Mucosa of descending colon (tissue), 3 donors: ENCODE measurements around the gene DCP2. TPM values are rescaled to one million over a fixed set of nuclear protein-coding genes. Genes with fewer than 3 reads are reported as not detected.

Experiments
- ATAC-seq: fragments of 200-7000 bp; cut with Tn5 transposase; one replicate; pipeline ENCODE4 v1.9.1; 2020; ENCODE audit warnings: mild to moderate bottlenecking, moderate library complexity
- DNase-seq, 3 donors: peaks; one replicate each; pipeline ENCODE4 v3.0.0-alpha.2; 2020
- H3K36me3 ChIP-seq: fragments of 200-600 bp; one replicate; pipeline ENCODE4 v1.8.0; 2021; ENCODE audit warnings: low read depth, mild to moderate bottlenecking
- H3K4me1 ChIP-seq: fragments of 200-600 bp; one replicate; pipeline ENCODE4 v1.8.0; 2021; ENCODE audit warnings: low read depth, mild to moderate bottlenecking
- H3K4me3 ChIP-seq: fragments of 200-600 bp; one replicate; pipeline ENCODE4 v1.8.0; 2021; ENCODE audit warnings: mild to moderate bottlenecking
- H3K9me3 ChIP-seq: fragments of 200-600 bp; one replicate; pipeline ENCODE4 v1.8.0; 2021; ENCODE audit warnings: mild to moderate bottlenecking
- CTCF ChIP-seq: fragments of 200-600 bp; IDR thresholded peaks from one replicate; pipeline ENCODE4 v1.8.0; 2022; ENCODE audit warnings: antibody characterized with exemption, mild to moderate bottlenecking
- intact Hi-C, 2 donors: fragments of 100-400 bp; cut with DNase I in 1 of 2; cut with micrococcal nuclease in 1 of 2; formaldehyde crosslinking; loops; one replicate each; pipeline versions ENCODE4 v1.11.0 to v1.11.1; 2022; cut with DNase I, micrococcal nuclease
- total RNA-seq, 3 donors: library from RNA; stranded (reverse); fragmentation: NEBNext Ultra II Directional in 2 of 3; extraction: Animal tissue kit (Norgen Biotek cat#: 25700) in 2 of 3; gene quantifications; one replicate each; pipeline versions ENCODE4 v1.2.1 to v1.2.4, GENCODE V29; 2021 to 2023
- donor health status: DM: no; HTN: no; CAD: no; lungs with moderate emphysema.
- donor health status: DM: no; HTN: no; CAD: no.
- donor health status: DM: no; HTN: yes; CAD: no.

The DCP2 gene
- total RNA-seq, 3 donors from 2014 or later, result 29.3 to 36.4 (median 35.4) TPM

- intact Hi-C loops, result no loop called here
- ATAC-seq (no peak), DNase-seq (no peak)
- Histone ChIP-seq H3K9me3 (no peaks in the 10 kb centered on the region), H3K4me1 (no peaks in the 10 kb centered on the region), H3K36me3 (no peaks in the 10 kb centered on the region), H3K4me3 (no peak overlapping the region)
- no peak for TF ChIP-seq CTCF
Observed at GRCh38 chr5:113065626-113066025, 89.0 kb downstream of the DCP2 start.

- no peaks in the 10 kb centered on the region for H3K4me1 ChIP-seq
Observed at GRCh38 chr5:113067635-113068344, 91.2 kb downstream of the DCP2 start.

GRCh38 chr5:113068559-113068958, 92.0 kb downstream of the DCP2 start:
- DNase-seq (no peak), ATAC-seq (peak; percentile 22)
- intact Hi-C loops, result no loop called here
- no peaks in the 10 kb centered on the region for H3K9me3 ChIP-seq
- H3K4me1 ChIP-seq, result no peaks in the 10 kb centered on the region
- TF ChIP-seq CTCF, result no peak
- no peaks in the 10 kb centered on the region for H3K36me3 ChIP-seq
- no peak overlapping the region for H3K4me3 ChIP-seq

More at GRCh38 chr5:113067635-113068344, 91.2 kb downstream of the DCP2 start:
- intact Hi-C loops, result no loop called here
- Histone ChIP-seq H3K36me3 (no peaks in the 10 kb centered on the region), H3K9me3 (no peaks in the 10 kb centered on the region), H3K4me3 (no peak overlapping the region)
- TF ChIP-seq CTCF, result no peak
- ATAC-seq (peak; percentile 42), DNase-seq (peak in 1 of 3 donors; percentile 18)

Other genes starting within 250 kb of the DCP2 start
- 10 to 100 TPM; 42.7 to 62.8 (median 43.5) TPM for gene APC, start 238.9 kb upstream of the DCP2 start, total RNA-seq
- 10 to 100 TPM; 22.0 to 32.0 (median 26.9) TPM for gene SRP19, start 115.5 kb upstream of the DCP2 start, total RNA-seq
- 10 to 100 TPM; 58.6 to 83.8 (median 75.7) TPM for gene REEP5, start 54.6 kb upstream of the DCP2 start, total RNA-seq